ENCODE results near the gene SLC13A3. TPM values are rescaled to one million over a fixed set of nuclear protein-coding genes. Genes with fewer than 3 reads are reported as not detected.

Gene SLC13A3
- total RNA-seq, 4 donors from 2014 or later: 0.20 to 2.8 (median 1.1) TPM

DNA sequence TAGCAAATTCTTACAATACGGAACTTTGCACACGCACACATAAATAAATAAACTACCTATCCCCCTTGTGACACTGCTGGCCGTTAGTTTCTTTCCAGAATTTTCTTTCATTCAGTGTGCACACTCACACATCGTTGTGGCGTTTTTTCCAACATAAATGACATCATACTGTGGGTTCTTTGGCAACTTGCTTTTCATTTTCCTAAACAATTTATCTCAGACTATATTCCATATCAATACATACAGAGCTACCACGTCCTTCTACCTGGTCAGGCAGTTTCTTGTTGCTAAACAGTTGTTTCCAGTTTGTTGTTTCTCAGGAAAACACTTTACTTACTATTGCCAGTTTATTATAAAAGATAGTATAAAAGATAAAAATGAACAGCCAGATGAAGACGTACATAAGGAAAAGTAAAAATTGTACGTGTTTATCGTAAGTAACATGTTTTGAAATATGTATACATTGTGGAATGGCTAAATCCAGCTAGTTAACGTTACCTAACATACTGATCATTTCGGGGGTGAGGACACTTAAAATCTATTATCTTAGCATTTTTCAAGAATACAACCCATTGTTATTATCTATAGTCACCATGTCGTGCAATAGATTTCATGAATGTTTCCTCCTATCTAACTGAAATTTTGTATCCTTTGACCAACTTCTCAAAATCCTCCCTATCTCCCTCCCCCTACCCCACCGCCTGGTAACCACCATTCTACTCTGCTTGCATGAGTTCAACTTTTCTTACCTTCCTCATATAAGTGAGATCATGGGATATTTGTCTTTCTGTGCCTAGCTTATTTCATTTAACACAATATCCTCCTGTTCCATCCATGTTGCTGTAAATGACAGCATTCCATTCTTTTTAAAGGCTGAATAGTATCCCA lies 39.2 kb upstream of the SLC13A3 start:
- DNase-seq: no peak
- no peak for TF ChIP-seq POLR2A (IDR thresholded peaks at IDR 0.05)
- TF ChIP-seq, protein P1, sequence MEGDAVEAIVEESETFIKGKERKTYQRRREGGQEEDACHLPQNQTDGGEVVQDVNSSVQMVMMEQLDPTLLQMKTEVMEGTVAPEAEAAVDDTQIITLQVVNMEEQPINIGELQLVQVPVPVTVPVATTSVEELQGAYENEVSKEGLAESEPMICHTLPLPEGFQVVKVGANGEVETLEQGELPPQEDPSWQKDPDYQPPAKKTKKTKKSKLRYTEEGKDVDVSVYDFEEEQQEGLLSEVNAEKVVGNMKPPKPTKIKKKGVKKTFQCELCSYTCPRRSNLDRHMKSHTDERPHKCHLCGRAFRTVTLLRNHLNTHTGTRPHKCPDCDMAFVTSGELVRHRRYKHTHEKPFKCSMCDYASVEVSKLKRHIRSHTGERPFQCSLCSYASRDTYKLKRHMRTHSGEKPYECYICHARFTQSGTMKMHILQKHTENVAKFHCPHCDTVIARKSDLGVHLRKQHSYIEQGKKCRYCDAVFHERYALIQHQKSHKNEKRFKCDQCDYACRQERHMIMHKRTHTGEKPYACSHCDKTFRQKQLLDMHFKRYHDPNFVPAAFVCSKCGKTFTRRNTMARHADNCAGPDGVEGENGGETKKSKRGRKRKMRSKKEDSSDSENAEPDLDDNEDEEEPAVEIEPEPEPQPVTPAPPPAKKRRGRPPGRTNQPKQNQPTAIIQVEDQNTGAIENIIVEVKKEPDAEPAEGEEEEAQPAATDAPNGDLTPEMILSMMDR (IDR thresholded peaks at IDR 0.05 in 4 of 5, conservative IDR thresholded peaks at IDR 0.05 in 1 of 5): no peak
- H3K36me3 ChIP-seq: no peaks in the 10 kb centered on the region
- in situ Hi-C loops (cut with MboI; ENCODE audit: low sequenced_read_pairs in 4 of 4) (no loop called here), intact Hi-C loops (cut with DNase I; ENCODE audit: low total_unique reads) (no loop called here)
- H3K27ac ChIP-seq: peak overlapping the region; percentile 86 to 97 (median 92)
- peaks cover 25 to 28% of the 10 kb centered on the region in 2 donors for H3K4me1 ChIP-seq
- H3K27me3 ChIP-seq: no peaks in the 10 kb centered on the region
- peak overlapping the region; percentile 73 to 93 (median 80) for H3K4me3 ChIP-seq
- H3K9me3 ChIP-seq: no peaks in the 10 kb centered on the region
- ATAC-seq: no peak

DNA sequence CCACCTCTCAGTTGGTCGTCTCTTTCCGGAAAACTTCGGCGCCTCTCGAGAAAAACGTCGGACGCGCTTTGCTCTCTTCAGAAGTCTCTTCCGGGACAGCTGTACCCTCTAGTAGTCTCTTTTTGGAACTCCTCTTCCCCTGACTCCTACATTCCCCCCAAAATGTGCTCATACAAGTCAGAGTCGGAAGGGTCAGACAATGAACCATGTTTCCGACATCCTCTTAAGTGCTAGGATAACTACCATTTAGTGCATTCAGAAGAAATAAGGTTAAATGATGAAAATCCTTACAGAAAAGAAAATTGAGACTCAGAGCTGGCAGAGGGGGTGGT lies 38.5 kb upstream of the SLC13A3 start:
- TF ChIP-seq, protein P1 (IDR thresholded peaks at IDR 0.05 in 4 of 5, conservative IDR thresholded peaks at IDR 0.05 in 1 of 5): no peak
- DNase-seq: no peak
- Histone ChIP-seq H3K27ac (peak overlapping the region; percentile 86 to 97 (median 92)), H3K4me1 (peaks cover 28 to 33% of the 10 kb centered on the region in 2 donors), H3K36me3 (no peaks in the 10 kb centered on the region), H3K9me3 (no peaks in the 10 kb centered on the region), H3K4me3 (peak overlapping the region; percentile 73 to 93 (median 80)), H3K27me3 (no peaks in the 10 kb centered on the region)
- intact Hi-C loops (cut with DNase I; ENCODE audit: low total_unique reads) (no loop called here), in situ Hi-C loops (cut with MboI; ENCODE audit: low sequenced_read_pairs in 4 of 4) (no loop called here)
- no peak for ATAC-seq

DNA sequence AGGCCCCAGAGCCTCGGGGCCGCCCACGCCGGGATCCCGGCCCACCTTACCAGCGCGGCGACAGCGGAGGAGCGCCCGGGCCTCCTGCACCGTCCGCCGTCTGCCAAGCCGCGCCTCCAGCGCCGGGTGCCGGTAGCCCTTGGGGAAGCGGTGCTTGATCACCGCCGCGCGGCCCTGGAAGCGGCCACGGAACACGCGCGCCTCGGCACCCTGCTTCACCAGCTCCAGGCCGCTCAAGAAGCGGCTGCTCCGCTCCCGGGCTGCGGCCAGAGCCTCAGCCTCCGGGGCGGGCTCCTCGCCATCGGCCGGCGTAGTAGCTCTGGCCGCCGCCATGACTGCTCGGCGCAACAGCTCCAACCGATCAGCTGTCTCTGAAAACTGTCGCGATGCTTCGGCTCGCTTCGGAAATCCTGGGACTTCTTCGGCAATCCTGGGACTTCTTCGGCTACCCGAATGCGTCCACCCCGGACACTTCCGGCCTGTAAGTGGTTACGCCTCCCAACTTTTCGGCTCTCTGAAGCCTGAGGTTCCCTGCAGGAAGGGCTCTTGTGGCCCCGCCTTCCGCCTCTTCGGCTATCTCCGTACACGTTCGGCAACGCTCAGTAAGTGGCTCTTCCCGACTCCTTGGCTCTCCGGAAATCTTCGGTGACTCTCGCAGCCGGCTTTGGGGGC lies 38.0 kb upstream of the SLC13A3 start, which contains the start of gene TP53RK:
Gene TP53RK, minus strand, starts transcription at position 363 of the 672 bp plus-strand sequence. Its CDS starts 30 bp downstream, at position 333.
- Histone ChIP-seq H3K27me3 (no peaks in the 10 kb centered on the region), H3K4me1 (peaks cover 28 to 33% of the 10 kb centered on the region in 2 donors), H3K36me3 (no peaks in the 10 kb centered on the region), H3K4me3 (peak within 1 kb of the TSS; percentile 73 to 93 (median 80)), H3K9me3 (no peaks in the 10 kb centered on the region), H3K27ac (peak within 1 kb of the TSS; percentile 86 to 97 (median 92))
- TF ChIP-seq, protein P1 (IDR thresholded peaks at IDR 0.05 in 4 of 5, conservative IDR thresholded peaks at IDR 0.05 in 1 of 5): peak; percentile 46 to 62 (median 59)
- peak; percentile 78 to 87 for TF ChIP-seq POLR2A (IDR thresholded peaks at IDR 0.05)
- in situ Hi-C loops (cut with MboI; ENCODE audit: low sequenced_read_pairs in 4 of 4) (no loop called here), intact Hi-C loops (cut with DNase I; ENCODE audit: low total_unique reads) (no loop called here)
- ATAC-seq: peak; percentile 97 to 98
- peak; percentile 98 to 99 for DNase-seq

DNA sequence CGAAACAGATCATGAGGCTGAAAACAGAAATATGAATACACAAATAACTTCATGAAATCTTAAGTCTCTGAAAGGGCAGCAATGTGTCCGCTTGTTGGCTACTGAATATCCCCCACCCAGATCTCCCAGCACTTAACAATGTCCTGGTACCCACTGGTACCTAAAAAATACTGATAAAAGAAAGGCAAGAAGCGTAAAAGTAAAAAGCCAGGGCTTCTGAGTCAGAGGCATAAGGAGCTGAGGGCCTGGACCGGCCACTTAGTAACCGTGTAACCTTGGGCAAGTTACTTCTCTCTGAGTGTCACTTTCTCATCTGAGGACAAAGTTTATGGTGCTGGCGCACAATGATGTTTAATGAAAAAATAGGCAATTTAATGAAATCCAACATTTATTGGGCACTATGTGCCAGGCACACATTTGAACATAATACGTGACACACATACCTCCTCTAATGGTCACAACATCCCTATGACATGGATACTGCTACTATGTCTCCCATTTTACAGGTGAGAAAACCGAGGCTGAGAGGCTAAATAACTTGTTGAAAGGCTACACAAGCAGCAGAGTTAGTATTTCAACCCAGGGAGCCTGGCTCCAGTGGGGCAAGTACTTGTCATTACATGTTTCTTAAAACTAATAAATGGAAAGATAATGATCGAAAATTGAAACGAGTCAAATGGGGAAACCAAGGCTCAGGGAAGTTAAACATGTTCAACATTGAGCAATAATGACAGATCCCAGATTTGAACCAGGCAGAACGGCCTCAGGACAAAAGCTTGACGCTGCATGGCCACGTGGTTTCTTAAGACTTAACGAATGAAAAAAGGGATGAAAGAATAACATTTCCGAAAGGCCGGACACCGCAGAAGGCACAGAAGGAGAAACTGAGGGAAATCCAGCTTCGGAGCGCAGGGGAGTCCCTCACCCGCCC lies 37.2 kb upstream of the SLC13A3 start:
- in situ Hi-C loops (cut with MboI; ENCODE audit: low sequenced_read_pairs in 4 of 4) (no loop called here), intact Hi-C loops (cut with DNase I; ENCODE audit: low total_unique reads) (no loop called here)
- no peaks in the 10 kb centered on the region for H3K36me3 ChIP-seq
- no peak for DNase-seq
- no peaks in the 10 kb centered on the region for H3K27me3 ChIP-seq
- H3K4me3 ChIP-seq: peak overlapping the region; percentile 73 to 93 (median 80)
- peak; percentile 1 to 13 for ATAC-seq
- TF ChIP-seq POLR2A (IDR thresholded peaks at IDR 0.05): no peak
- TF ChIP-seq, protein P1 (IDR thresholded peaks at IDR 0.05 in 4 of 5, conservative IDR thresholded peaks at IDR 0.05 in 1 of 5): no peak
- peak overlapping the region; percentile 86 to 97 (median 92) for H3K27ac ChIP-seq
- H3K4me1 ChIP-seq: peaks cover 33 to 36% of the 10 kb centered on the region in 2 donors
- H3K9me3 ChIP-seq: no peaks in the 10 kb centered on the region

Data from gastrocnemius medialis (tissue), 4 donors.